ENCODE results near the gene CBFA2T3.

CBFA2T3 gene

GRCh38 chr16:88856828-88857727, 119.9 kb downstream of the CBFA2T3 start, which contains the start of the genes GALNS and TRAPPC2L:
TSS of gene GALNS (minus strand) at chr16:88856947. CDS start at chr16:88856877, 70 bp downstream.
TSS of gene TRAPPC2L (plus strand) at chr16:88857127. CDS start at chr16:88857151, 24 bp downstream.
- peak; percentile 93 for DNase-seq (ENCODE audit: low read depth)

GRCh38 chr16:88856122-88856827, 120.7 kb downstream of the CBFA2T3 start:
- no peak for DNase-seq (ENCODE audit: low read depth)

GRCh38 chr16:88855736-88856121, 121.3 kb downstream of the CBFA2T3 start:
- DNase-seq (ENCODE audit: low read depth): no peak

GRCh38 chr16:88855176-88855575, 121.8 kb downstream of the CBFA2T3 start:
- no peak for DNase-seq (ENCODE audit: low read depth)

- DNase-seq (ENCODE audit: low read depth): no peak
These were observed 122.5 kb downstream of the CBFA2T3 start for GRCh38 chr16:88854306-88855111.

GRCh38 chr16:88853325-88853941, 123.6 kb downstream of the CBFA2T3 start:
- no peak for DNase-seq (ENCODE audit: low read depth)

GRCh38 chr16:88851616-88852015, 125.4 kb downstream of the CBFA2T3 start:
- DNase-seq (ENCODE audit: low read depth): no peak

- DNase-seq (ENCODE audit: low read depth): no peak
These were observed 126.3 kb downstream of the CBFA2T3 start for GRCh38 chr16:88850531-88851199.

- no peak for DNase-seq (ENCODE audit: low read depth)
These were observed 128.4 kb downstream of the CBFA2T3 start for GRCh38 chr16:88848557-88848956.

- DNase-seq (ENCODE audit: low read depth): no peak
These were observed 129.4 kb downstream of the CBFA2T3 start for GRCh38 chr16:88847654-88848053.

GRCh38 chr16:88846088-88846487, 130.9 kb downstream of the CBFA2T3 start:
- no peak for DNase-seq (ENCODE audit: low read depth)

- no peak for DNase-seq (ENCODE audit: low read depth)
These were observed 132.5 kb downstream of the CBFA2T3 start for GRCh38 chr16:88844419-88845036.

- no peak for DNase-seq (ENCODE audit: low read depth)
These were observed 133.8 kb downstream of the CBFA2T3 start for GRCh38 chr16:88843256-88843655.

GRCh38 chr16:88842806-88843205, 134.2 kb downstream of the CBFA2T3 start:
- no peak for DNase-seq (ENCODE audit: low read depth)

GRCh38 chr16:88842308-88842756, 134.7 kb downstream of the CBFA2T3 start:
- DNase-seq (ENCODE audit: low read depth): no peak

GRCh38 chr16:88841521-88842307, 135.3 kb downstream of the CBFA2T3 start:
- DNase-seq (ENCODE audit: low read depth): no peak

- no peak for DNase-seq (ENCODE audit: low read depth)
These were observed 136.3 kb downstream of the CBFA2T3 start for GRCh38 chr16:88840600-88841215.

GRCh38 chr16:88839745-88840599, 137.0 kb downstream of the CBFA2T3 start:
- DNase-seq (ENCODE audit: low read depth): no peak
